ENCODE results near the gene HDAC9.

Gene HDAC9

DNA sequence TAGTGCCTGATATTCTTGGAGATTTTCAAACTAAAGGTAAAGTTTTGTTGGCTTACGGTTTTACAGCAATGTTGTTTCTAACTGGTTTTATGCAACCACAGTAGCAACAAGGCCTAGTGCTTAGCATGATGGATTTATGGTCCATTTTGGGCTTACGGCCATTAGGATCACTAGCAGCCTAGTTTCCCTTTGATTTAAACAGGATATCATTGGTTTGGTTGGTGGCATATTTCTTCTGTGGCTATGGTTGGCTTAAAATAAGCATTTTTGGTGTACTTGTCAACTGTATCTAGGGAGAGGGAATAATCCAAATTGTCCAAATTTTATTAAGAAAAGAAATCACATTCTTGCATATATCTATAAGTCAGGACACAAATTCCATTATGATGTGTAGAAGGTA, 194.0 kb downstream of the HDAC9 start:
- TF ChIP-seq SIN3A (IDR thresholded peaks at IDR 0.05; ENCODE audit: borderline replicate concordance, insufficient read depth, low read length), result no peak
- no peak for TF ChIP-seq POLR2AphosphoS5 (IDR thresholded peaks at IDR 0.05; ENCODE audit: low read depth, low read length)
- no peak for TF ChIP-seq TAF1 (IDR thresholded peaks at IDR 0.05; ENCODE audit: borderline replicate concordance, insufficient read depth, low read length)
- TF ChIP-seq FOXP2 (optimal IDR thresholded peaks at IDR 0.05; ENCODE audit: borderline replicate concordance, extremely low read depth, extremely low read length, insufficient read depth), result no peak
- TF ChIP-seq, protein P1, sequence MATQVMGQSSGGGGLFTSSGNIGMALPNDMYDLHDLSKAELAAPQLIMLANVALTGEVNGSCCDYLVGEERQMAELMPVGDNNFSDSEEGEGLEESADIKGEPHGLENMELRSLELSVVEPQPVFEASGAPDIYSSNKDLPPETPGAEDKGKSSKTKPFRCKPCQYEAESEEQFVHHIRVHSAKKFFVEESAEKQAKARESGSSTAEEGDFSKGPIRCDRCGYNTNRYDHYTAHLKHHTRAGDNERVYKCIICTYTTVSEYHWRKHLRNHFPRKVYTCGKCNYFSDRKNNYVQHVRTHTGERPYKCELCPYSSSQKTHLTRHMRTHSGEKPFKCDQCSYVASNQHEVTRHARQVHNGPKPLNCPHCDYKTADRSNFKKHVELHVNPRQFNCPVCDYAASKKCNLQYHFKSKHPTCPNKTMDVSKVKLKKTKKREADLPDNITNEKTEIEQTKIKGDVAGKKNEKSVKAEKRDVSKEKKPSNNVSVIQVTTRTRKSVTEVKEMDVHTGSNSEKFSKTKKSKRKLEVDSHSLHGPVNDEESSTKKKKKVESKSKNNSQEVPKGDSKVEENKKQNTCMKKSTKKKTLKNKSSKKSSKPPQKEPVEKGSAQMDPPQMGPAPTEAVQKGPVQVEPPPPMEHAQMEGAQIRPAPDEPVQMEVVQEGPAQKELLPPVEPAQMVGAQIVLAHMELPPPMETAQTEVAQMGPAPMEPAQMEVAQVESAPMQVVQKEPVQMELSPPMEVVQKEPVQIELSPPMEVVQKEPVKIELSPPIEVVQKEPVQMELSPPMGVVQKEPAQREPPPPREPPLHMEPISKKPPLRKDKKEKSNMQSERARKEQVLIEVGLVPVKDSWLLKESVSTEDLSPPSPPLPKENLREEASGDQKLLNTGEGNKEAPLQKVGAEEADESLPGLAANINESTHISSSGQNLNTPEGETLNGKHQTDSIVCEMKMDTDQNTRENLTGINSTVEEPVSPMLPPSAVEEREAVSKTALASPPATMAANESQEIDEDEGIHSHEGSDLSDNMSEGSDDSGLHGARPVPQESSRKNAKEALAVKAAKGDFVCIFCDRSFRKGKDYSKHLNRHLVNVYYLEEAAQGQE (IDR thresholded peaks at IDR 0.05; ENCODE audit: insufficient read depth in 1 of 2, low read depth in 2 of 2, low read length in 2 of 2), result no peak

DNA sequence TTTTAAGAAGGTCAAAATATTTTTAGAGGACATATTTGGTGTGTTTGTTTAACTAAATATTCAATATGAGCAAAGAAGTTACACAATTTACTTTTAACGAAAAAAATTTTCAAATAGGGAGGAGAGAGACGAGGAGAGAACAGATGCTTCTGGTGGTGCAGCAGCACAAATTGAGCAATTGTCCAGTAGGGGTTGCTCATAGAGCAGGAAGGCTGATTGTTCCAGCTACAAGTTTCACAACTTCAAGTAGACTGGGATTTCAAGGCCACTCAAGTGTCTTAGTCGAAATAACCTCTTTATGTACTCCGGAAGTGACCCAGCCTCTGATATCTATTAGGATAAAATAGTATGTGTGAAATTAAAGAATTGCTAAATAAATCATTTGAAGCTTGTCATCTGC, 197.9 kb downstream of the HDAC9 start:
- TF ChIP-seq, protein P1 (IDR thresholded peaks at IDR 0.05; ENCODE audit: insufficient read depth in 1 of 2, low read depth in 2 of 2, low read length in 2 of 2), result no peak

DNA sequence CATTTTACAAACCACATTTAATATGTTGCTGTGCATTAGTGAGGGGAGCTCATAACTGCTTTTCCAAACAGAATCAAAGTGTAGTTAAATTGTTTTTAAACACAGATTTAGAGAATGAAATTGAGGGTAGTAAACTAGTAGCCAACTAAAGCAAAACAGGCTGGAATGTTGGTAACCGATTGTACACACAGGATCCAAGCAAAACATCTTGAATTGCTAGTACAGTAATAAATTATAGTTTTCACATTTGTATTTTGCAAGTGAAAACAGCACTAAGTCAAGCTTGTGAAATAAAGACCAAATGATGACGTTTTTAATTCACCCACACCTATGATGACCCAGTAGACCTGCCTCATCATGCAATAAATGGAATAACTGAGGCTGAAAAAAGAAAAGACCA, 198.3 kb downstream of the HDAC9 start:
- no peak for TF ChIP-seq TAF1 (IDR thresholded peaks at IDR 0.05; ENCODE audit: borderline replicate concordance, insufficient read depth, low read length)
- no peak for TF ChIP-seq FOXP2 (optimal IDR thresholded peaks at IDR 0.05; ENCODE audit: borderline replicate concordance, extremely low read depth, extremely low read length, insufficient read depth)
- TF ChIP-seq SIN3A (IDR thresholded peaks at IDR 0.05; ENCODE audit: borderline replicate concordance, insufficient read depth, low read length), result no peak

DNA sequence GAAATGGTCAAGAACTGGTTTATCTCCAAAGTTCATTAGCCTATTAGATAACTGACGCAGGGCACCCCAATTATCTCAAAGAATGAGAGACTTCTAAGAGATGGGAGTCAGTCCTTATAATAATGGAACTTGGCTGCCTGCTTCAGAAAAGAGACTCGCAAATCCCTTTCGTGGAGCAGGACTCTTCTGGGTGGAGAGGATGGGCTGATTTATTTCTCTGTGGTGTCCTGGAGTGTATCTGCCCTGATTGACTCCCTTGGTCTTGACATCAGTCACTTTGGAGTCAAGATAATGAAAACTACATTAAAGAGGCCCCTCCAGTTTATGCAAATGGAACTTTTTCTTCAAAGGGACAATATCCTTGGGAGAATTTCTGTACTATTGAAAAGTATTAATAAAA, 198.9 kb downstream of the HDAC9 start:
- TF ChIP-seq FOXP2 (optimal IDR thresholded peaks at IDR 0.05; ENCODE audit: borderline replicate concordance, extremely low read depth, extremely low read length, insufficient read depth), result no peak
- TF ChIP-seq SIN3A (IDR thresholded peaks at IDR 0.05; ENCODE audit: borderline replicate concordance, insufficient read depth, low read length), result no peak
- TF ChIP-seq, protein P1 (IDR thresholded peaks at IDR 0.05; ENCODE audit: insufficient read depth in 1 of 2, low read depth in 2 of 2, low read length in 2 of 2), result no peak
- no peak for TF ChIP-seq POLR2AphosphoS5 (IDR thresholded peaks at IDR 0.05; ENCODE audit: low read depth, low read length)
- no peak for TF ChIP-seq TAF1 (IDR thresholded peaks at IDR 0.05; ENCODE audit: borderline replicate concordance, insufficient read depth, low read length)

DNA sequence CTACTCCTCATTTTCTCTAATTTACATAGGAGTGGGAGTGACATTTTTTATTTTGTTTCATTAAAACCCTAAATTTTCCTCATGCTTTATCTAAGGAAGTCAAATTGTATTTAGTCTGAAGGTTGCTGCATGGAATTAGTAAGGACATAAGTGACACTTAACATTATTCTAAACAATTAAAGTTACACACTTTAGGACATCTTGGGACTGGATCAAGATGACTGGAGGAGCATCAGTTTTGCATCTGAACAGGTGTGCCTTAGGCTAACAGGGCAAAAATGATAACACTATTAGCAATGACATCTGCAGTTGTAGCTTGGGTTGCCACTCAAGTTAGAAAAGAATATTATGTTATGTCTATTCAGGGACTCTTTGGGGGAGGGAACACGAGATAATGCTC, 199.4 kb downstream of the HDAC9 start:
- no peak for TF ChIP-seq SIN3A (IDR thresholded peaks at IDR 0.05; ENCODE audit: borderline replicate concordance, insufficient read depth, low read length)
- no peak for TF ChIP-seq POLR2AphosphoS5 (IDR thresholded peaks at IDR 0.05; ENCODE audit: low read depth, low read length)
- TF ChIP-seq FOXP2 (optimal IDR thresholded peaks at IDR 0.05; ENCODE audit: borderline replicate concordance, extremely low read depth, extremely low read length, insufficient read depth), result no peak
- no peak for TF ChIP-seq TAF1 (IDR thresholded peaks at IDR 0.05; ENCODE audit: borderline replicate concordance, insufficient read depth, low read length)
- TF ChIP-seq, protein P1 (IDR thresholded peaks at IDR 0.05; ENCODE audit: insufficient read depth in 1 of 2, low read depth in 2 of 2, low read length in 2 of 2), result no peak

Measured in PFSK-1 (cell line).